SH-SY5Y (cell line): ENCODE data around the gene ATRNL1.

Experiments
- GATA2 ChIP-seq: IDR thresholded peaks from 2 replicates; pipeline ENCODE4 v1.6.1; 2011; ENCODE audit warnings: mild to moderate bottlenecking, low read depth, low read length
- GATA3 ChIP-seq: IDR thresholded peaks from 2 replicates; pipeline ENCODE4 v1.6.1; 2011; ENCODE audit warnings: low read depth, mild to moderate bottlenecking, low read length, moderate library complexity

DNA sequence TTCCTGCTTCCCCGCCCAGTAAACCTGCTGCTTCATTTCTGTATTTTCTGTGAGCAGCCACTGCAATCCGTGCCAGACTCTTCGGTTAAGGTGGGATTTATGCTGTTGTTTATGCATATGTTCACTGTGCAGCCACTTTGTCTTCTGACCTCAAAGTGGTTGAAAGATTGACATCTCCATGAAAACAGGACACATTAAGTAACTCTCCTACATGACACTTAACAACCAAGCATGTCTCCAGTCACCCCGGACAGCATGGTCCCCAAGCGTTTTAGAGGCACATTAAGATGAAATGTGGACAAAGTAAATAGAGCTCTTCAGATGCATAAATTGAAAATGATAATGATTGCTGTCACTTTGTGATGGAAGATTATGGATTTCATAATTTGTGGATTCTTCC, 758.5 kb downstream of the ATRNL1 start:
- TF ChIP-seq GATA2 (no peak), GATA3 (no peak)
